Measurements from ENCODE around the gene TMEM163.
"Not testable (repeated sequence)": the region's sequence is repeated elsewhere in the genome, so short reads cannot be mapped to it uniquely, and the experiment has no call there.

The TMEM163 gene

GRCh38 chr2:134718817-134719814 is at the start of gene TMEM163:
Gene TMEM163, minus strand, starts transcription at chr2:134719000.
- DNase-seq (ENCODE audit: low read depth in 2 of 2) = no peak

- DNase-seq (ENCODE audit: low read depth in 2 of 2) = no peak
Measured at GRCh38 chr2:134766583-134766982, 47.8 kb upstream of the TMEM163 start.

- no peak for DNase-seq (ENCODE audit: low read depth in 2 of 2)
Measured at GRCh38 chr2:134765987-134766386, 47.2 kb upstream of the TMEM163 start.

GRCh38 chr2:134764164-134764563 is 45.4 kb upstream of the TMEM163 start:
- no peak for DNase-seq (ENCODE audit: low read depth in 2 of 2)

DNA sequence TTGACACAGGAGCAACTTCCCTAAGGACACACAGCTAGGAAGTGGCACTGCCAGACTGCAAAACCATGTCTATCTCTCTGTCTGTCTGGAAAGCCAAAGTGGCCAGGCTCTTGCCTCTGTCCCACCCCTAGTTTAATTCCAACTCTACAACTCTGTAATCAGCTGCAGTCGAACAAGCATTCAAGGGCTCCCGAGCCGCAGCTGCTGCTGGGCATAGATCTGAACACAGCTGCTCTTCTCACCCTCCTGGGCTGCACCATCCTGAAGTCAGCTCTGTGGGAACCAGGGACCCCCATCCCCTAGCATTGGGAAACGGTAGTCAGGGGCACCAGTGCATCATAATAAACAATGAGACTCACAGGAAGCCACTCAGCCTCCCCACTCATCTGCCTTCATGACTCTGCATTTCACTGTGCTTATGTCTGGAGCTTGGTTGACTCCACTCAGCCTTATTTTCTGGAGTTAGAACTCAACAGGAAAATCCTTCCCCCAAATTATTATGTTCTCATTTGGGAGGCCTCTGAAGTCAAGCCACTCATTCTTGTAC is 44.4 kb upstream of the TMEM163 start:
- no peak for DNase-seq (ENCODE audit: low read depth in 2 of 2)

DNA sequence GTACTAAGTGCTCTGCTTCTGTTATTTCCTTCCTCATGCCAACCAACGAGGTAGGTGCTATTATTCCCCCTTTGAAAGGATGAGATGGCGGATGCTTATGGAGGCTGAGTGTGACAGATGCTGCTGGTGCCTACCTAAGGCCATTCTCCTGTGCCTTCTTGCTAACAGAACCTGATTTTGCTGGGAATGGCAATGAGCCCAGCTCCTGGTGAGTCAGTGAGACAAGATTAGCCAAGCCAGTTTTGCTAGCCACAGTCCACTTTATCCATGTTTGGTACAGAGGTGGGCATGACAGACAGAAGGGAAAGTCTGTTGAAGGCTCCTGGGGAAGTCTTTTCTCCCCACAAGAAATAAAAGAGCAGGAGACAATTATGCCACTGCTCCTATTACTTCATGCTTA is 43.7 kb upstream of the TMEM163 start:
- DNase-seq (ENCODE audit: low read depth in 2 of 2) = no peak

- no peak for DNase-seq (ENCODE audit: low read depth in 2 of 2)
Measured at GRCh38 chr2:134760385-134760784, 41.6 kb upstream of the TMEM163 start.

- no peak for DNase-seq (ENCODE audit: low read depth in 2 of 2)
Measured at GRCh38 chr2:134758633-134759032, 39.8 kb upstream of the TMEM163 start.

DNA sequence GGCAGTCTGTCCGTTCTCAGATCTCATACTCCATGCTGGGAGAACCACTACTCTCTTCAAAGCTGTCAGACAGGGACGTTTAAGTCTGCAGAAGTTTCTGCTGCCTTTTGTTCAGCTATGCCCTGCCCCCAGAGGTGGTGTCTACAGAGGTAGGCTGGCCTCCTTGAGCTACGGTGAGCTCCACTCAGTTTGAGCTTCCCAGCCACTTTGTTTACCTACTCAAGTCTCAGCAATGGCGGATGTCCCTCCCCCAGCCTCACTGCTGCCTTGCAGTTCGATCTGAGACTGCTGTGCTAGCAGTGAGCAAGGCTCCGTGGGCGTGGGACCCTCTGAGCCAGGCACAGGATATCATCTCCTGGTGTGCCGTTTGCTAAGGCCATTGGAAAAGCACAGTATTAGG is 33.2 kb upstream of the TMEM163 start:
- DNase-seq (ENCODE audit: low read depth in 2 of 2) = not testable (repeated sequence)

GRCh38 chr2:134745546-134745945 is 26.7 kb upstream of the TMEM163 start:
- DNase-seq (ENCODE audit: low read depth in 2 of 2) = no peak

GRCh38 chr2:134745023-134745422 is 26.2 kb upstream of the TMEM163 start:
- no peak for DNase-seq (ENCODE audit: low read depth in 2 of 2)

- no peak for DNase-seq (ENCODE audit: low read depth in 2 of 2)
Measured at GRCh38 chr2:134739879-134740301, 21.1 kb upstream of the TMEM163 start.

- DNase-seq (ENCODE audit: low read depth in 2 of 2) = no peak
Measured at GRCh38 chr2:134739236-134739878, 20.6 kb upstream of the TMEM163 start.

- no peak for DNase-seq (ENCODE audit: low read depth in 2 of 2)
Measured at GRCh38 chr2:134738141-134738870, 19.5 kb upstream of the TMEM163 start.

DNA sequence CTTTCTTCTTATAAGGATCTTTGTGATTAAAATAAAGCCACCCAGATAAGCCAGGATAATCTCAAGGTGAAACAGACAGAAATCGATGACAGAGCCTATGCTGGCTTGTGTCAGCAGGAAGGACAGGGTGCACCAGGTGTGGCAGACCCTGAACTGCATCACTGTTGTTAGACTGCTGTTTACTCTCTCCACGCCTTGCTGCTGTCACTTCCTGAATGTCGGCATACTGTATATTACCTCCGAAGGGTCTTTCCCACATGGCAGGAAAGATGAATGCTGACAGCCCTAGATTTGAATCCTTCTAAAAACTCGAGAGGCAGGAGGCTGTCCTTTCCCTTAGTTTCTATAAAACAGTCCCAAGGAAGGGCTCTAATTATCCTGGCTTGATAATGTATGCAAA is 18.9 kb upstream of the TMEM163 start:
- DNase-seq (ENCODE audit: low read depth in 2 of 2) = no peak

DNA sequence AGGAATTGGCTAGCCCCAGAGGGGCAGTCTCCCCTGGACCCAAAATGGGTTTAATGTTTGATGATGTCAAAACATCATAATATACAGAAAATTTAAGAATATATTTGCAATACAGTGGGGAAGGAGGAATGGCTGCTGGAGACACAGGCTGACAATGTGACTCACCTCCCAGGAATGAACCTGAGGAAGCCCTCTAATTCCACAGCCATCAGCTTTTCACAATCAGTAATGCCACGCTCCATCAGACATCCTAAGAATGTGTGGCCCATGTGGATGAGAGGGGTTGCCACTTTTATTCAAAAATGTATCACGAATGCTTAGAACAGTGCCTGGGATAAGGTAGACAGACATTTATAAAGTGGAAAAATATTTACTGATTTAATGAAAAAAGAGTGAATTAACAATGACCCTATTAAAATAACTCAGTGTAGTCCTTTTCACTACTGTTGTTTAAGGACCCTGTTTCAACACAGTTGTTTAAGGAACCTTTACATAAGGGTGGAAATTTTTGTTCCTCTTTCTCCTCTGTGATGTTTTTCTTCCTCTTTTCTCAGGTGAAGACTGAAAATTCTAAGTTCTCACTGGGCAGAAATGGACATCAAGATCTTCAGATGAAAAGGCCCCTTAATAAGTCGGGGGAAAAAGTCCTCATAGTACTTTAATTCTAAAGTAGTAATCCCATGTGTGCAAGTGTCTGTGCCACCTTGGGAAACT is 17.5 kb upstream of the TMEM163 start:
- peak; percentile 13 to 21 for DNase-seq (ENCODE audit: low read depth in 2 of 2)

- no peak for DNase-seq (ENCODE audit: low read depth in 2 of 2)
Measured at GRCh38 chr2:134728163-134728562, 9.4 kb upstream of the TMEM163 start.

GRCh38 chr2:134727385-134727784 is 8.6 kb upstream of the TMEM163 start:
- DNase-seq (ENCODE audit: low read depth in 2 of 2) = no peak

DNA sequence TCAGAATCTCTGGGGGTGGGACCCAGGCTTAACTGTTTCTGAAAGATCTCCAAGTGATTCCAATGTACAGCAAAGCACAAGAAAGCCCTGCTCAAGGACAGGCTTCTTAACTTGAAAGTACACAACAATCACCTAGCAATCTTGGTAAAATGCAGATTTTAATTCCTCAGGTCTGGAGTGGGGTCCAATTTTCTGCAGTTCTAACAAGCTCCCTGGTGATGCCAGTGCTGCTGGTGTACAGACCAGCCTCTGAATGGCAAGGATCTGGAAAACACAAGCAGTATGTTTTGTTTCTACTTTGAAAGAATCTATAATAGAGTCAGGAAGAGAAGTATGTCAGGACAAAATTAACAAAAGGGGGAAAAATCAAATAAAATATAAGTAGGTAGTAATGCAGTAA is 7.8 kb upstream of the TMEM163 start:
- no peak for DNase-seq (ENCODE audit: low read depth in 2 of 2)

DNA sequence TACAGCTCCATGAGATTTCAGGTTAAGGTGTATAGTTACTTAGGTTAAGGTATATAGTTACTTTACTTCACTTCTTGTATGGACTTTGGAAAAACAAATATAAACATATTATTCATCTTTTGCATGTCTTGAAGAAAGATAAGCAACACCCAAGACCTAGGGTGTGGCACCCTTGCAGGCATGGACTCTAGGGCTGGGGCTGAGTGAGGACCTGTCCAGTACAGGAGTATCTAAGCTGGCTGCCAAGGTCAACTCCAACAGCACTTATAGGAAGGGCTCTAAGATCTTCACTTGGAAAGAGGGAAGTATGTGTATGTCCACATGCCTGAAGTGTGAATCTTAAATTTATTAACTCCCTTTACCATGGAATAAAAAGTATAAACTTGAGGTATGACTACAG is 7.1 kb upstream of the TMEM163 start:
- no peak for DNase-seq (ENCODE audit: low read depth in 2 of 2)

DNA sequence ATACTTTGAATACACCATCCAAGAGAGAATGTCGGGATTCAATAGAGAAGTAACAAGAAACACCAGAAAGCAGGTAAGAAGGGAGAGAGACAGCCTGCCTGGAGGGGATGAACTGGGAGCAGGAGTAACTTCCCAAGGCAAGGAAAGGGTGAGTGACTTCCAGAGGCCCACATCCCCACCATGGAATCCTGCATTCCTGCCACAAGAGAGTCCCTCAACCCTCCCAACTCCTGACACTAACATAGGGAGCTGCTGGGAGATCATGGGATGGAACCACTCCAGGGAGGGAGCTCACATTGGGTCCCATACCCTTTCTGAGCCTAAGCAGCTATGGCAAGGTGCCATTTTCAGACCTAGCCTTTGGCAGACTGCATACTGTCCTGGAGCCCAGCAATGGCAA is 5.5 kb upstream of the TMEM163 start:
- no peak for DNase-seq (ENCODE audit: low read depth in 2 of 2)
